GM19239 (cell line): ENCODE data around the gene FILIP1L.

Experiments
- DNase-seq: peaks from one replicate; pipeline ENCODE4 v3.0.0; 2011; ENCODE audit warnings: low spot score; ENCODE audit not compliant: insufficient read length
- FAIRE-seq: peaks from 2 replicates; lab custom pipeline; 2011; peaks lifted over from hg19 to GRCh38; lab: Jason Lieb, UNC

The FILIP1L gene

DNA sequence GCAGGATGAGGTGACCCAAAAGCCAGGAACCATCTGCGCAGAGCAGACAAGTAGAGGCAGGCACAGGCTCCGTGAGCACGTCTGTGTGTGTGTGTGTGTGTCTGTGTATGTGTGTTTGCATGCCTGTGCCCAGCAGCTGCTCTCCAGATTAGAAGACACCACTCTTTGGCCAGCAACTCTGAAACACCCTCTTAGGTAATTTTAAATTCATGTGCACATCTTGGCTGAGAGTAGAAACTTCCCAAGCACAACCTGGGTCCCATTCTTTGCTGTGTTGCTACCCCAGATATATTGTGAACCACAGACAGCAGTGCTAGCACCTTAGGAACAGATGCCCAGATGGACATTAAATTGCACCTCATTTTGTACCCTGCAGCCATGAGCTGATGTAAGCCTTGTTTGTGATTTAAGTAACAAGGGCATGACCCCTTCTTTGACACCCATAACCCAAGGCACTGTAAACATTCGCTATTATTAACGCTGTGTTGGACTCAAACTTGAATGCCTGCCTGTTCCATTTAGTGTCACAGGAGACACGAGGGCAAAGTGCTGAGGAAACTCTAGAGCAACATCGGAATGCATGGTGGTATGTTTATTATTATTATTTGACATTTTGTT lies at the start of gene FILIP1L:
FILIP1L (minus strand) TSS at position 89 of the 618 bp plus-strand sequence.
- DNase-seq, result no peak
- no peak for FAIRE-seq

- DNase-seq (no peak), FAIRE-seq (no peak)
Measured at GRCh38 chr3:100163787-100164186, 49.5 kb upstream of the FILIP1L start.

DNA sequence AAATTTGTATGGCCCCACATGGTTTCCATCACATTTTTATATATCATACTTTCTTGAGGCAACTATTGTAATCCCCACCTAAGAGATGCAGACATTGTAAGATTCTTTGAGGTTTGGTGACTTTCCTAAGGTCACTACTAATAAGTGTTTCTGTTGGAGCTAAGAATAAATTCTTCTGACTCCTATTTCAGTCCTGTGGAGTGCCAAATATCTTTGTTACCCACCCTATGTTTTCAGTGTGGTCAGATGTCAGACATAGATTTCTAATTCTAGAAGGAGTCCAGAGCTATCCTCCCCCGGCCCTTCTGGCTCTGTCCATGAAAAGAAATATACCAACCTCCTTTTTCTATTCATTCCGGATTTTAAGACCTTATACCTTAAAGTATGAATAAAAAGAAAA lies 46.2 kb upstream of the FILIP1L start:
- no peak for DNase-seq
- no peak for FAIRE-seq

DNA sequence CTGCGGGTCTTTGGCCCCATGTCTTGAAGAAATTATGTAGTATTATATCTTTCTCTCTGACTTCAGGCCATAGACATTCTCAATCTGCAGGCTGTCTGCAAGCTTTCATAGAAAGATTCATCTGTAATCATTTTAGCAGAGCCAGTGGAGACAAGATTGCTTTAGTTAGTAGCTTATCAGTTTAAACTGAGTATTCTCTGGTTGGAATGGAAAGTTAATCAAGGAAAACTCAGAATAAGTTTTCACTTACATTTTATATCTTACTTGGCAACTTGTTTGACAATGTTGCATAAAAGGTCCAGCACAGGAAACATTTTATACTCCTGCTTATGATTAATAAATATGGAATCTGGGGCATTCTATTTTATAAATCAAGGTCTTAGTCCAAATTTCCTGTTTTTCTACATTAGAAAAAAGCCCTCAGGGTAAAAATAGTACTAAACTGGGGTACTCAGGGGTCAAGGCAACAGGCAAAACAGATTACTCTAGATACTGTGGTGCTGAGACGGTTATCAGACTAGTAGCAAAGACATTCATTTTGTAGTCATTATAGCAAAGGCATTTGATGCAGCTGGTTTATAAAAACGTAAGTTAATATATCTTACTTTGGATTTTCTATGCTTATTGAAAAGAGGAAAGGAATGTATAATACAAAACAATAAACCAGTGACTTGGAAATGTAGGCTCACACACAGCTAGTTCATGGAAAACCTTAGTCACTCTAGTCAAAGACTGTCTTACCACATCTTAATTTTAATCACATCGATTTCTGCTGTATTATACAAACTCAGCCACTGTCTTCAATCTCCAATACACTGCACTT lies 45.2 kb upstream of the FILIP1L start:
- FAIRE-seq (no peak), DNase-seq (no peak)

DNA sequence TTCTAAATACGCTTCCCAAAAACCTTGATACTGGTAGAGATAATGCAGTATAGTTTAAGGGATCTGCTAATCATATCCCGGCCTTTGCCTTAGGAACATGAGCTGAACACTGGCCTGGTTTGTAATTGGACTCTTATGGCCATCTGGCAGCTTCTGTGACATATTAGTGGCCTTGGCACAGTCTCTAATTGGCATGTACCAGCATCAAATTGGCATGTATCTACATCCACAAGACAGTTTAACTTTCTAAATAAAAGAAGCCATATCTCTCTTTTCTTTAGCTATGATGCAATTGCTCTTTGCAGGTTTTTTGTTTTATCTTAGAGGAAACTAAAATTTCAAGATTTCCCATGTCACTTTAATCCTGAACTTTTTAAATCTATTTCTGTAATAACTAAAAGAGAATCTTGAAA lies 44.6 kb upstream of the FILIP1L start:
- FAIRE-seq (peak; percentile 18), DNase-seq (no peak)

- FAIRE-seq, result no peak
- no peak for DNase-seq
Measured at GRCh38 chr3:100157685-100158084, 43.4 kb upstream of the FILIP1L start.

- FAIRE-seq (no peak), DNase-seq (no peak)
Measured at GRCh38 chr3:100155590-100155989, 41.3 kb upstream of the FILIP1L start.

- no peak for DNase-seq
- no peak for FAIRE-seq
Measured at GRCh38 chr3:100155128-100155527, 40.8 kb upstream of the FILIP1L start.

DNA sequence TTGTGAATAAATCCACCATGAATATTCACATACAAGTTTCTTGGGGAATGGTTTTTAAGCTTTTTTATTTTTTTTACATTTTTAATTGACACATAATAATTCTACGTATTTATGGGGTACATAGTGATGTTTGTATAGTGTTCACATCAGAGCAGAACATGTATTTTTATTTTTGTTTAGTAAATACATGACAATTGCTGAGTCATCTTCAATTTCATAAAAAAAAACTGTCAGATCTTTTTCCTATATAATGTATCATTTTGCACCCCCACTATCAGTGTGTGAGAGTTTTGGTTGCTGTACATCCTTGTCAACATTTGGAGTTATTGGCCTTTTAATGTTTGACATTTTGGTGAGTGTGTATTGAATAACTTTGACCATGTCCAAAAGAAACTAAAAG lies 39.9 kb upstream of the FILIP1L start:
- DNase-seq (no peak), FAIRE-seq (no peak)

- DNase-seq, result no peak
- no peak for FAIRE-seq
Measured at GRCh38 chr3:100151024-100151707, 36.9 kb upstream of the FILIP1L start.

DNA sequence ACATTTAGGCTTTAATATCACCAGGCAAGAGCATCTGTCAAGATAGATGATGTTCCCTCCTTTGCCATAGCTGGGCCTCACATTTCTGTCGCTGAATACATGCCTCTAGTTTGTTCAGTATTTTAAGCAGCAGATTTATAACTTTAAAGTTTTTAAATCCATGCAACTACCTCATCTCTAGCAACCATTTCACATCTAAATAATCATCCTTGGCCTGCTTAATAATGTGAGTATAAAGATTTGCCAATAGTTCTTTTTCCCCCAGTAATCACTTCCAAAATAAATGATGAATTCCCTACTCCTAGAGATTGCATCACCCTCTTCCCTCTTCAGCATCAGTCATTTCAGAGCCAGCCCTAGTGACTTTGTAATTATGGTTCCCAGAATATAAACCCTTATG lies 36.2 kb upstream of the FILIP1L start:
- DNase-seq (no peak), FAIRE-seq (no peak)

DNA sequence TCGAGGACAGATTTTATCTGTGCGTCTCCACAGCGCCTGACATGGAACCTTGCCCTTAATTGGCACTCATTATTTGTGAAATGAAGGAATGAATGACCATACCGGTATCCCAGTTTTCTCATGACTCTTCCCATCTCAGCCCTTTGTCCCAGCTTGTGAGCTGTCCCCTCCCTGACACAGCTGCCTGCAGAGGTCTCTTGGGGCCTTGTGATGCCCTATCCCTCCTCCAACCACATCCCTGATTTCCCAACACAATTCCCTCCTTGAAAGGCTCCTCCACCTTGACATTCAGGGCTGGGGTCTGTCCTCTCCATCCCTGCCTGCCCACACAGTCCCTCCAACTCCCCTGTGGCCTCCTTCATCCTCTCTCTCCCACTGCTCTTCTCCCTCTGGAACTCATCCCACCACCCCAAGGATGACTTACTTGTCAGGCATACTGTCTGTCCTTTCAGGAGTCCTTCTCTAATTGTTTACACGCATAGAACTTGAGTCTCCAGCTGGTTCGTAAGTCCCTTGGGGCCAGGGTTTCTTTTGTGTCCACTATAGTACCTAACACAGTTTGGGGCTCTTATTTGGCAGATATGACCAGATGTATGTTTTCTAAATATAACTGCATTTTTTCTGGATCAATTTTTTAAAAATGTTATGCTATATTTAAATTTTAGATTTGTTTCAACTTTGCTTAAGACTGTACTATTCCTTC lies 35.6 kb upstream of the FILIP1L start:
- FAIRE-seq (no peak), DNase-seq (no peak)

DNA sequence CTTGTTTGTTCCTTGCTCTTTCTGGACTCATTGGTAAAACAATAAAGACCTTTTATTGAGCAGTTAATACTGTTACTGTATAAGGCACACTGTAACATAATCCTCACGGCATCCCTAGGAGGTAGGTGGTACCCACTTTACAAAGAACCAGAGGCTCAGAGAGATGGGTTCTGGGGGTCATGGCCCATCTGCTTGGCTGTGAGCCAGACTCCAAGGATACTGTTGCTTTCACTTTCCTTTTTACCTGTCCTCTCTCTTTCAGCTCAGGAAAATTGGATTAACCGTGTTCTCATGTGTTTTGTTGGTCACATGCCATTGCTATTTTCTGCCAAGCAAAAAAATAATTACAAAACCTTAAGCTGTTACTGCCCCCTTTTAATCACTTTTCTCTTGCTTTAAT lies 34.8 kb upstream of the FILIP1L start:
- DNase-seq (no peak), FAIRE-seq (peak; percentile 14)

- FAIRE-seq (peak; percentile 8), DNase-seq (no peak)
Measured at GRCh38 chr3:100144255-100144866, 30.1 kb upstream of the FILIP1L start.

GRCh38 chr3:100141586-100141985 lies 27.3 kb upstream of the FILIP1L start:
- no peak for FAIRE-seq
- no peak for DNase-seq

- no peak for FAIRE-seq
- no peak for DNase-seq
Measured at GRCh38 chr3:100140976-100141375, 26.7 kb upstream of the FILIP1L start.

DNA sequence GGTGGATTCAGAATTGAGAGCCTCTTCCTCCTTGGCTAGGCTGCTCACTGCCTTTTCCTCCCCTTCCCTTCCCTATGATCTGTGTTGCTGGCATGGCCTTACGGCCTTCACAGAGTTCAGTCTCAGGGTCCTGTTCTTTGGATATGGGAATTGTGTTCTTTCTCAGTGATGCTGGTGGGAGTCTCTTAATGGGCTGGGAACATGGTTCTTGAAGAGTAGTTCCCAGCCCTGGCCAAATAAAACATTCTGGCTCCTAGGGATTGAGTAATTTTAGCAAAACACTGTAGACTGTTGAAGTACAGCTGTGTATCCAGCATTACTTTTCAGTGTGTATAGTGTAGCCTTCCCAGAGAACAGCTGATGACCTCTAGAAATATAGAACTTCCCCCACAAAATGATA lies 22.6 kb upstream of the FILIP1L start:
- FAIRE-seq, result peak; percentile 11
- no peak for DNase-seq

GRCh38 chr3:100131241-100131640 lies 16.9 kb upstream of the FILIP1L start:
- FAIRE-seq, result no peak

GRCh38 chr3:100129941-100130340 lies 15.6 kb upstream of the FILIP1L start:
- FAIRE-seq (peak; percentile 44), DNase-seq (no peak)

More at GRCh38 chr3:100131241-100131640, 16.9 kb upstream of the FILIP1L start:
- no peak for DNase-seq

GRCh38 chr3:100128565-100128964 lies 14.3 kb upstream of the FILIP1L start:
- DNase-seq (no peak), FAIRE-seq (no peak)
